IPS-NIHi11 (cell line): ENCODE results near the gene SMIM1.

Source experiments
- DNase-seq: peaks from one replicate; pipeline ENCODE4 v3.0.0; 2012; ENCODE audit warnings: mixed read lengths, low spot score

SMIM1 gene

DNA sequence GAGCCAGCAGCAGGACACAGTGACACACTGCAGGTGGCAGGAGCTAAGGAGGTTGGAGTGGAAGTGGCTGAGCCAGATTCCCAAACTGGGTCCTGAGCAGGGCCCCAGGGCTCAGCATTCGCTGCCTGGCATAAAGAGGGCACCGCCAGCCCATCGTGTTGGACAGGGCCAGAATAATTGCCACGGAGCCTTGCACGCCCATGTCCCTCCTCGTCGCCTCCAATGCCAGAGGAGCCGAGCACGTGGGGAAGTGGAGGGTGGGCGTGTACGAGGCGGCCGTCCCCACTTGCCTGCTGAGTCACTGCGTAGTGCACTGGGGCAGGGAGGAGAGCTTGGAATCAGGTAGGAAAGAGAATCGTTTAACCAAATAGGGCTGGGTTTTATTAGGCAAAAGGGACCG, 49.9 kb downstream of the SMIM1 start:
- DNase-seq: no peak

GRCh38 chr1:3824650-3825049, 52.1 kb downstream of the SMIM1 start:
- no peak for DNase-seq

DNA sequence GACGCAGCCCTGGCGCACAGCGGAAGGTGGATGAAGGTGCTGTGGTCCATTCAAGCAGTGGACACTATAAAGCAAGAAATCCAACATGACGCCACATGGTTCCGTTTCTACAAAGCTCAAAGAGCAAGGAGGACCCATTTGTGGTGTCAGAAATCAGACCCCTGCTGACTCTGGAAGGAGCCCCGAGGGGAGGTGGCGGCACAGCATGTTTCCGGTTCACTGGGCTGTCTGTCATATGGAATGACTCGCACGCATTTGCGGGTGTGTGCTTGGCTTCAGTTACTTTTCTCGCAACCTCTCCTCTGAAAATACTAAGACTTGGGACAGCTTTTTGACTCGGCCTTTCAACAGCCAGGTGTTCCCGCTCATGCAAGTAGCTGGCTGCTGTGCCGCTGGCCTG, 52.8 kb downstream of the SMIM1 start:
- no peak for DNase-seq
